ENCODE data around the gene EXTL1. TPM values are rescaled to one million over a fixed set of nuclear protein-coding genes. Genes with fewer than 3 reads are reported as not detected.

The EXTL1 gene
- polyA plus RNA-seq, 1 of the 3 experiments (the other 2 are of a cell fraction) = 0.58 TPM

DNA sequence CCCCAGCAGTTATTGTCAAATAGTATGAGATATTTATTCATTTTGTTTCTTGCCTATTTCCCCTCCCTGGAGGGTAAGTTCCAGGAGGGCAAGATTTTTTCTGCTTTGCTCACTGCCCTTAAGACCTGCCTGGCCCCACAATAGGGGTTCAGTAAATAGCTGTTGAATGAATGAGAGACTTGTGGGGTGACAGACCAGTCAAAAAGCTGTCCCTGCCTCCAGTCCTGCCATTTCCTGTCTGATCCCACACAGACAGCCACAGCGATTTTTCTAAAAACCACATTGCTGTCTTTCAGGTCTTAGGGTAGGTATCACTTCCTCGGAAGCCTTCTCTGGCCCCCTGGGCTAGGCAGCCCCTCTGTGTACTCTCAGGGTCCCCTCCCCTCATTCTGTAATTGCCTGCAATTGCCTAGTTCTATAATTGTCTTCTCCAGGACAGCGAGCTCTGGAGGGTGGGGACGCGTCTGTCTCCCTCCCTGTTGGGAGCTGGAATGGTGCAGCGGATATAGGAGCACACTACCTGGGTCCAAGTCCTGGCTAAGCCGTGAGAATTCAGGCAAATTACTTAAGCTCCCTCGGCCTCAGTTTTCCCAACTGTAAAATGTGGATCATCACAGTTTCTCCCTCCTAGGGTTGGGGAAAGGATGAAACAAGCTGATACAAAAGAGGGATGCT, 1.8 kb upstream of the EXTL1 start:
- peaks cover 8 to 49% of the 10 kb centered on the region in 2 experiments; a peak in 2 of 4 replicates for H3K4me1 ChIP-seq (ENCODE audit: control insufficient read depth in 1 of 2, insufficient read depth in 2 of 2, low read depth in 1 of 2, low read length in 1 of 2)

More for the DNA sequence above, 1.8 kb upstream of the EXTL1 start:
- WGBS (ENCODE audit: low lambda C conversion rate) = 88% methylated on average over 8 of the region's 8 CpGs
- H3K9me2 ChIP-seq = no peaks in the 10 kb centered on the region
- TF ChIP-seq RFX5 (IDR thresholded peaks at IDR 0.05; ENCODE audit: low read length) (no peak), USF2 (IDR thresholded peaks at IDR 0.05; ENCODE audit: borderline replicate concordance, low read depth, low read length) (no peak), USF1 (IDR thresholded peaks at IDR 0.05; ENCODE audit: borderline replicate concordance, low read depth) (no peak), MEF2A (IDR thresholded peaks at IDR 0.05; ENCODE audit: borderline replicate concordance, low read depth) (no peak), SIN3A (IDR thresholded peaks at IDR 0.05; ENCODE audit: borderline replicate concordance, low read depth, low read length) (no peak), NFIC (IDR thresholded peaks at IDR 0.05; ENCODE audit: borderline replicate concordance) (no peak), GABPA (IDR thresholded peaks at IDR 0.05; ENCODE audit: low read depth) (no peak), TCF12 (IDR thresholded peaks at IDR 0.05) (no peak), TEAD4 (IDR thresholded peaks at IDR 0.05; ENCODE audit: borderline replicate concordance, insufficient read depth) (no peak), FOSL2 (IDR thresholded peaks at IDR 0.05; ENCODE audit: borderline replicate concordance, low read depth) (no peak), REST (IDR thresholded peaks at IDR 0.05; ENCODE audit: low read depth, low read length) (no peak), YY1 (IDR thresholded peaks at IDR 0.05; ENCODE audit: low read depth) (no peak), EP300 (IDR thresholded peaks at IDR 0.05; ENCODE audit: borderline replicate concordance in 1 of 2, low read depth in 1 of 2, low read length in 1 of 2) (no peak), SMC3 (IDR thresholded peaks at IDR 0.05; ENCODE audit: low read depth, low read length) (no peak), RAD21 (IDR thresholded peaks at IDR 0.05; ENCODE audit: low read length) (no peak)
- TF ChIP-seq, protein P1, sequence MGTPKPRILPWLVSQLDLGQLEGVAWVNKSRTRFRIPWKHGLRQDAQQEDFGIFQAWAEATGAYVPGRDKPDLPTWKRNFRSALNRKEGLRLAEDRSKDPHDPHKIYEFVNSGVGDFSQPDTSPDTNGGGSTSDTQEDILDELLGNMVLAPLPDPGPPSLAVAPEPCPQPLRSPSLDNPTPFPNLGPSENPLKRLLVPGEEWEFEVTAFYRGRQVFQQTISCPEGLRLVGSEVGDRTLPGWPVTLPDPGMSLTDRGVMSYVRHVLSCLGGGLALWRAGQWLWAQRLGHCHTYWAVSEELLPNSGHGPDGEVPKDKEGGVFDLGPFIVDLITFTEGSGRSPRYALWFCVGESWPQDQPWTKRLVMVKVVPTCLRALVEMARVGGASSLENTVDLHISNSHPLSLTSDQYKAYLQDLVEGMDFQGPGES (IDR thresholded peaks at IDR 0.05; ENCODE audit: low read depth, low read length) = no peak
- no peak for DNase-seq
- no peaks in the 10 kb centered on the region for H3K27me3 ChIP-seq (ENCODE audit: insufficient read depth)
- H3K9ac ChIP-seq = no peak overlapping the region
- no peaks in the 10 kb centered on the region for H3K9me3 ChIP-seq
- no peak overlapping the region for H3K4me3 ChIP-seq (ENCODE audit: low read depth in 2 of 2, low read length in 1 of 2)
- CTCF ChIA-PET = interaction anchor here (0.9 to 3.0 kb wide), 4 partner anchors 10 to 22 kb away, joined by 3 to 12 read pairs (median 6); partner anchors contain the start of gene PAFAH2
- H3K36me3 ChIP-seq (replicated peaks in 1 of 2; ENCODE audit: control insufficient read depth in 1 of 2, insufficient read depth in 2 of 2, low read length in 1 of 2) = no peaks in the 10 kb centered on the region
- no peaks in the 10 kb centered on the region for H4K20me1 ChIP-seq (ENCODE audit: insufficient read depth)
- no peaks in the 10 kb centered on the region for H3K79me2 ChIP-seq (ENCODE audit: insufficient read depth)
- H3F3A ChIP-seq (replicated peaks; ENCODE audit: insufficient read depth) = no peaks in the 10 kb centered on the region
- no peak overlapping the region for H3K4me2 ChIP-seq
- peak overlapping the region; percentile 56; the same call in 1 of the 2 replicates for H2AFZ ChIP-seq (ENCODE audit: low read depth)
- POLR2A ChIA-PET = no interaction called here
- H3K27ac ChIP-seq (ENCODE audit: low read depth in 2 of 2, low read length in 1 of 2) = no peak overlapping the region

Measured in SK-N-SH (cell line).